Measurements from ENCODE around the gene FKBP11. TPM values are rescaled to one million over a fixed set of nuclear protein-coding genes. Genes with fewer than 3 reads are reported as not detected.

FKBP11 gene
- total and polyA plus RNA-seq, 2 of the 8 experiments (the other 6 are each of a cell fraction or from before 2014, with no cell fraction given), result 45.7 to 65.1 TPM

GRCh38 chr12:48894271-48894670 is 31.0 kb downstream of the FKBP11 start:
- Histone ChIP-seq H3K9me3 (ENCODE audit: insufficient read depth in 2 of 2, low read depth in 1 of 2, low read length in 1 of 2) (no peaks in the 10 kb centered on the region), H4K20me1 (replicated peaks in 1 of 2; ENCODE audit: control insufficient read depth in 1 of 2, insufficient read depth in 2 of 2, low read length in 2 of 2) (no peaks in the 10 kb centered on the region), H3K9ac (replicated peaks in 1 of 4; ENCODE audit: extremely low read depth in 1 of 4, low read depth in 3 of 4, low read length in 3 of 4) (no peak overlapping the region), H4K91ac (replicated peaks; ENCODE audit: insufficient read length, low read length) (no peak overlapping the region), H4K5ac (ENCODE audit: insufficient read length, low read depth, low read length) (no peak overlapping the region), H3K14ac (ENCODE audit: insufficient read length) (no peak overlapping the region), H3K79me2 (ENCODE audit: control insufficient read depth in 1 of 2, insufficient read depth in 2 of 2, low read length in 2 of 2) (no peaks in the 10 kb centered on the region), H3K56ac (replicated peaks; ENCODE audit: insufficient read length, low read depth, low read length) (no peak overlapping the region), H3K79me1 (ENCODE audit: low read depth, low read length) (no peaks in the 10 kb centered on the region), H3K4me2 (ENCODE audit: insufficient read depth in 1 of 2, low read depth in 2 of 2, low read length in 2 of 2) (no peak overlapping the region), H2BK5ac (ENCODE audit: low read depth, low read length) (no peak overlapping the region), H4K8ac (ENCODE audit: extremely low read depth, insufficient read depth, low read length) (no peak overlapping the region), H3K18ac (ENCODE audit: extremely low read depth, low read length) (no peak overlapping the region), H3K36me3 (ENCODE audit: control insufficient read depth in 2 of 4, insufficient read depth in 4 of 4, low read length in 3 of 4) (no peaks in the 10 kb centered on the region), H2BK20ac (ENCODE audit: low read length) (no peak overlapping the region), H2BK12ac (ENCODE audit: low read depth, low read length) (no peak overlapping the region), H3K23me2 (ENCODE audit: low read depth, low read length) (no peaks in the 10 kb centered on the region; the same call in 1 of the 2 replicates), H3K4me3 (ENCODE audit: extremely low read depth in 1 of 4, insufficient read depth in 2 of 4, low read depth in 3 of 4, low read length in 4 of 4) (no peak overlapping the region), H3K4ac (replicated peaks; ENCODE audit: insufficient read length, low read depth, low read length) (no peak overlapping the region), H3K27ac (ENCODE audit: low read depth, low read length) (no peak overlapping the region), H3K23ac (ENCODE audit: insufficient read length) (no peak overlapping the region), H2AK5ac (ENCODE audit: low read depth, low read length) (no peak overlapping the region), H2AFZ (ENCODE audit: low read length) (no peak overlapping the region), H2BK120ac (replicated peaks; ENCODE audit: low read depth, low read length) (no peak overlapping the region), H3K27me3 (replicated peaks in 1 of 4; ENCODE audit: control insufficient read depth in 3 of 4, extremely low read depth in 1 of 4, insufficient read depth in 3 of 4, low read length in 3 of 4) (no peaks in the 10 kb centered on the region; a peak in 2 of 7 replicates), H3K4me1 (replicated peaks in 1 of 4; ENCODE audit: control insufficient read depth in 3 of 4, insufficient read depth in 4 of 4, low read length in 3 of 4) (0 out of 7 replicates have a peak, but pooled peaks cover 0 to 6% (median 2%) of the 10 kb centered on the region in 4 experiments), H2BK15ac (ENCODE audit: low read length) (no peak overlapping the region)
- DNase-seq (ENCODE audit: low read depth in 1 of 2, low spot score in 2 of 2), result no peak
- POLR2A ChIA-PET (ENCODE audit: partially characterized antibody), result interaction anchor here (0.9 kb wide), 1 partner anchor 42 kb away, joined by 3 read pairs; no protein-coding TSS in a partner anchor
- WGBS, 2 experiments (ENCODE audit: extremely low coverage in 1 of 2, insufficient coverage in 1 of 2, insufficient read length in 1 of 2, insufficient replicate concordance in 2 of 2, low coverage in 1 of 2, low lambda C conversion rate in 2 of 2, missing lambda C conversion rate in 1 of 2), result 89% methylated on average over 1 of the region's 1 CpG; no CpG with 5 or more reads in 1 of the 2 experiments
- FAIRE-seq, result no peak
- CTCF ChIA-PET (ENCODE audit: partially characterized antibody), result interaction anchor here (0.7 to 4.1 kb wide), 8 partner anchors 9 to 88 kb away, joined by 3 to 19 read pairs (median 4); partner anchors contain the start of gene DDX23
- TF ChIP-seq RBBP5 (IDR thresholded peaks at IDR 0.05; ENCODE audit: borderline replicate concordance, low read depth, low read length), result no peak
- no peak for TF ChIP-seq TAF7 (optimal IDR thresholded peaks at IDR 0.05; ENCODE audit: borderline replicate concordance, low read depth, low read length)
- TF ChIP-seq BCL11A (IDR thresholded peaks at IDR 0.05; ENCODE audit: low read depth in 2 of 2, low read length in 2 of 2), result no peak
- no peak for TF ChIP-seq USF2 (IDR thresholded peaks at IDR 0.05; ENCODE audit: low read length)
- no peak for TF ChIP-seq HDAC6 (IDR thresholded peaks at IDR 0.05; ENCODE audit: low read depth, low read length)
- no peak for TF ChIP-seq TAF1 (IDR thresholded peaks at IDR 0.05; ENCODE audit: low read depth, low read length)
- no peak for TF ChIP-seq CTBP2 (IDR thresholded peaks at IDR 0.05; ENCODE audit: borderline replicate concordance, insufficient read depth, insufficient read length, low read length)
- no peak for TF ChIP-seq CHD2 (IDR thresholded peaks at IDR 0.05; ENCODE audit: low read length)
- no peak for TF ChIP-seq EGR1 (IDR thresholded peaks at IDR 0.05; ENCODE audit: borderline replicate concordance, low read depth, low read length)
- TF ChIP-seq CBX8 (IDR thresholded peaks at IDR 0.05; ENCODE audit: borderline replicate concordance, low read depth, low read length), result no peak
- no peak for TF ChIP-seq KDM4A (IDR thresholded peaks at IDR 0.05; ENCODE audit: low read depth, low read length, severe bottlenecking)
- TF ChIP-seq, protein P1, sequence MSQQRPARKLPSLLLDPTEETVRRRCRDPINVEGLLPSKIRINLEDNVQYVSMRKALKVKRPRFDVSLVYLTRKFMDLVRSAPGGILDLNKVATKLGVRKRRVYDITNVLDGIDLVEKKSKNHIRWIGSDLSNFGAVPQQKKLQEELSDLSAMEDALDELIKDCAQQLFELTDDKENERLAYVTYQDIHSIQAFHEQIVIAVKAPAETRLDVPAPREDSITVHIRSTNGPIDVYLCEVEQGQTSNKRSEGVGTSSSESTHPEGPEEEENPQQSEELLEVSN (IDR thresholded peaks at IDR 0.05), result no peak

All from H1 (cell line).